B cell (primary cell): ENCODE measurements around the gene MAML2.

Experiments
- EZH2 ChIP-seq: IDR thresholded peaks from 2 replicates; pipeline ENCODE4 v1.6.1; 2012; ENCODE audit warnings: borderline replicate concordance, low read depth, mild to moderate bottlenecking, moderate library complexity, low read length; ENCODE audit not compliant: insufficient read depth, poor library complexity, severe bottlenecking
- TF ChIP-seq, protein P1 (sequence below): fragments of 200-600 bp; IDR thresholded peaks from one replicate; pipeline ENCODE4 v1.8.0; 2022; ENCODE audit warnings: antibody characterized with exemption, mild to moderate bottlenecking

DNA sequence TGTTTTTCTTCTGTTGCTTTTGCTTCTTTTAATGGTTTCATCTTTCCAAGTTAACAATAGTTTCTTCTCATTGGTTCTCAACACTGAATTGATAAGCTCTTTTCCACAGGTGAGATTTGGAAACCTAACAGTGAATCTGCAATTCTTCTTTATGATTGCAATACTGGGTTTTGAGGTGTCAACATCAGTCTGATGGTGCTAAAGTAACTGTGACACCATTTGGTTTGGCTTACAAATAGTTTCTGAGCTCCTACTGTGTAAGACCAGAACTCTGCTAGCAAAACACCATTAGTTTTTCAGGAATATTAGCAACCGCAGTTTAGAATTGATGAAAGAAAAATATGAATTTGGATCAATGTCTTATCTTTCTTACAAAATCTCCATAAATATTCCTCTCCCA is 58.6 kb downstream of the MAML2 start:
- no peak for TF ChIP-seq EZH2
- TF ChIP-seq, protein P1, sequence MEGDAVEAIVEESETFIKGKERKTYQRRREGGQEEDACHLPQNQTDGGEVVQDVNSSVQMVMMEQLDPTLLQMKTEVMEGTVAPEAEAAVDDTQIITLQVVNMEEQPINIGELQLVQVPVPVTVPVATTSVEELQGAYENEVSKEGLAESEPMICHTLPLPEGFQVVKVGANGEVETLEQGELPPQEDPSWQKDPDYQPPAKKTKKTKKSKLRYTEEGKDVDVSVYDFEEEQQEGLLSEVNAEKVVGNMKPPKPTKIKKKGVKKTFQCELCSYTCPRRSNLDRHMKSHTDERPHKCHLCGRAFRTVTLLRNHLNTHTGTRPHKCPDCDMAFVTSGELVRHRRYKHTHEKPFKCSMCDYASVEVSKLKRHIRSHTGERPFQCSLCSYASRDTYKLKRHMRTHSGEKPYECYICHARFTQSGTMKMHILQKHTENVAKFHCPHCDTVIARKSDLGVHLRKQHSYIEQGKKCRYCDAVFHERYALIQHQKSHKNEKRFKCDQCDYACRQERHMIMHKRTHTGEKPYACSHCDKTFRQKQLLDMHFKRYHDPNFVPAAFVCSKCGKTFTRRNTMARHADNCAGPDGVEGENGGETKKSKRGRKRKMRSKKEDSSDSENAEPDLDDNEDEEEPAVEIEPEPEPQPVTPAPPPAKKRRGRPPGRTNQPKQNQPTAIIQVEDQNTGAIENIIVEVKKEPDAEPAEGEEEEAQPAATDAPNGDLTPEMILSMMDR: no peak
